Lung (tissue), 12 donors: ENCODE measurements around the gene MED13L. TPM values are rescaled to one million over a fixed set of nuclear protein-coding genes. Genes with fewer than 3 reads are reported as not detected.

Source experiments
- ATAC-seq: fragments of 200-7000 bp; cut with Tn5 transposase; one replicate; pipeline ENCODE4 v1.9.1; 2020; ENCODE audit warnings: moderate number of reproducible peaks; ENCODE audit not compliant: insufficient read depth, low FRiP score
- DNase-seq, 3 donors: peaks; one replicate each; pipeline ENCODE4 v3.0.0-alpha.2; 2013 to 2017
- H3K27ac ChIP-seq, 2 donors: one replicate each; pipeline ENCODE4 v1.5.1; 2013; ENCODE audit warnings: mild to moderate bottlenecking in 2 of 2, moderate library complexity in 2 of 2, control low read depth in 1 of 2, inconsistent platforms in 1 of 2, low read depth in 1 of 2, low read length in 1 of 2
- H3K27me3 ChIP-seq, 3 donors: one replicate each; pipeline ENCODE4 v1.5.1; 2013; ENCODE audit warnings: low read length in 2 of 3; ENCODE audit not compliant: control insufficient read depth in 3 of 3, insufficient read depth in 3 of 3
- H3K36me3 ChIP-seq, 4 donors: one replicate each; pipeline ENCODE4 v1.5.1; 2013; ENCODE audit warnings: low read length in 4 of 4, mild to moderate bottlenecking in 1 of 4, moderate library complexity in 1 of 4; ENCODE audit not compliant: control insufficient read depth in 4 of 4, insufficient read depth in 4 of 4
- H3K4me1 ChIP-seq, 5 donors: one replicate each; pipeline ENCODE4 v1.5.1; 2013; ENCODE audit warnings: low read length in 5 of 5, mild to moderate bottlenecking in 2 of 5, moderate library complexity in 1 of 5; ENCODE audit not compliant: control insufficient read depth in 5 of 5, insufficient read depth in 5 of 5
- H3K4me3 ChIP-seq: one replicate; pipeline ENCODE4 v1.5.1; 2013; ENCODE audit warnings: mild to moderate bottlenecking, control low read depth, moderate library complexity
- H3K9ac ChIP-seq, 2 donors: one replicate each; pipeline ENCODE4 v1.5.1; 2013; ENCODE audit warnings: low read length in 2 of 2, control low read depth in 1 of 2; ENCODE audit not compliant: insufficient read depth in 1 of 2
- H3K9me3 ChIP-seq, 4 donors: one replicate each; pipeline ENCODE4 v1.5.1; 2013; ENCODE audit warnings: low read length in 3 of 4, mild to moderate bottlenecking in 1 of 4, moderate library complexity in 1 of 4; ENCODE audit not compliant: control insufficient read depth in 4 of 4, insufficient read depth in 3 of 4
- CTCF ChIP-seq: IDR thresholded peaks from 2 replicates; pipeline ENCODE4 v1.5.1; 2012; ENCODE audit warnings: mild to moderate bottlenecking; ENCODE audit errors: control extremely low read depth, extremely low read depth
- WGBS, 2 donors: extraction: QIAGEN DNeasy Blood & Tissue Kit; methylation state at CpG; one replicate each; pipeline ENCODE4 v1.1.7; 2013; 5-methylcytosine and 5-hydroxymethylcytosine counted together
- polyA plus RNA-seq, 2 donors: library from polyadenylated mRNA; stranded (reverse); fragments of 200-250 nt; gene quantifications; one replicate each; pipeline ENCODE4 v1.2.1, GENCODE V29; 2013
- total RNA-seq, 2 donors: library from RNA; depleted of rRNA in 1 of 2; stranded (reverse); fragments of >200 nt in 1 of 2; gene quantifications; one replicate each; pipeline ENCODE4 v1.2.1, GENCODE V29; 2014 to 2021
- donor health status: control.
- donor health status: control.
- donor health status: Bipolar disorder and iron deficiency.
- donor health status: healthy.
- donor health status: DM: yes; HTN: yes; CAD: no.

MED13L gene
- total and polyA plus RNA-seq, 4 donors = 18.2 to 329 (median 71.4) TPM

GRCh38 chr12:116066381-116067230 is 210.9 kb downstream of the MED13L start:
- DNase-seq (peak in 2 of 3 donors; percentile 41 to 66), ATAC-seq (no peak)
- 56 to 70% methylated on average over 7 of the region's 7 CpGs for WGBS, 2 donors
- H3K27ac ChIP-seq = no peak overlapping the region
- no peak overlapping the region for H3K9ac ChIP-seq
- H3K4me3 ChIP-seq = no peak overlapping the region
- H3K36me3 ChIP-seq = no peaks in the 10 kb centered on the region
- peak; percentile 16 for TF ChIP-seq CTCF
- peaks cover 0 to 27% (median 10%) of the 10 kb centered on the region in 5 donors for H3K4me1 ChIP-seq
- H3K9me3 ChIP-seq = no peaks in the 10 kb centered on the region
- H3K27me3 ChIP-seq = no peaks in the 10 kb centered on the region

- DNase-seq (peak; percentile 43 to 91 (median 84)), ATAC-seq (no peak)
- no peak for TF ChIP-seq CTCF
- no peak overlapping the region for H3K4me3 ChIP-seq
- H3K27me3 ChIP-seq = no peaks in the 10 kb centered on the region
- peaks cover 0 to 30% (median 14%) of the 10 kb centered on the region in 5 donors for H3K4me1 ChIP-seq
- peak overlapping the region in 1 of 2 donors; percentile 43 for H3K9ac ChIP-seq
- WGBS, 2 donors = 55 to 80% methylated on average over 1 of the region's 1 CpG
- H3K27ac ChIP-seq = no peak overlapping the region
- no peaks in the 10 kb centered on the region for H3K9me3 ChIP-seq
- H3K36me3 ChIP-seq = no peaks in the 10 kb centered on the region
These were observed 211.9 kb downstream of the MED13L start for GRCh38 chr12:116065606-116066005.

GRCh38 chr12:116064493-116064892 is 213.0 kb downstream of the MED13L start:
- peaks cover 0 to 25% (median 15%) of the 10 kb centered on the region in 5 donors for H3K4me1 ChIP-seq
- no peaks in the 10 kb centered on the region for H3K9me3 ChIP-seq
- DNase-seq = no peak
- H3K9ac ChIP-seq = no peak overlapping the region
- WGBS, 2 donors = 91 to 97% methylated on average over 4 of the region's 4 CpGs
- no peaks in the 10 kb centered on the region for H3K27me3 ChIP-seq
- TF ChIP-seq CTCF = no peak
- no peak for ATAC-seq
- H3K4me3 ChIP-seq = no peak overlapping the region
- no peak overlapping the region for H3K27ac ChIP-seq
- H3K36me3 ChIP-seq = no peaks in the 10 kb centered on the region
